Islet precursor cell (in vitro differentiated cells): Measurements from ENCODE around the gene MPRIP.
"Not testable (repeated sequence)": the region's sequence is repeated elsewhere in the genome, so short reads cannot be mapped to it uniquely, and the experiment has no call there.

Experiments used
- DNase-seq: peaks from one replicate; pipeline ENCODE4 v3.0.0-alpha.2; 2018

MPRIP gene

GRCh38 chr17:17191961-17192381 lies 149.7 kb downstream of the MPRIP start:
- DNase-seq, result no peak

DNA sequence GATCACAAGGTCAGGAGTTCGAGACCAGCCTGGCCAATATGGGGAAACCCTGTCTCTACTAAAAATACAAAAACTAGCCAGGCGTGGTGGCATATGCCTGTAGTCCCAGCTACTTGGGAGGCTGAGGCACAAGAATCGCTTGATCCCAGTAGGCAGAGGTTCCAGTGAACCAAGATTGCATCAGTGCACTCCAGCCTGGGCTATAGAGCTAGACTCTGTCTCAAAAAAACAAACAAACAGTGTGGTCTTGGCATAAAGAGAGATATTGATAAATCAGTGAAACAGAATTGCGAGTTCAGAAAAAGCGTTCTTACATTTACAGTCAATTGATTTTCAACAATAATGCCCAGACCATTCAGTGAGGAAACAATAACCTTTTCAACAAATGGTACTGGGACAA lies 153.2 kb downstream of the MPRIP start:
- not testable (repeated sequence) for DNase-seq

DNA sequence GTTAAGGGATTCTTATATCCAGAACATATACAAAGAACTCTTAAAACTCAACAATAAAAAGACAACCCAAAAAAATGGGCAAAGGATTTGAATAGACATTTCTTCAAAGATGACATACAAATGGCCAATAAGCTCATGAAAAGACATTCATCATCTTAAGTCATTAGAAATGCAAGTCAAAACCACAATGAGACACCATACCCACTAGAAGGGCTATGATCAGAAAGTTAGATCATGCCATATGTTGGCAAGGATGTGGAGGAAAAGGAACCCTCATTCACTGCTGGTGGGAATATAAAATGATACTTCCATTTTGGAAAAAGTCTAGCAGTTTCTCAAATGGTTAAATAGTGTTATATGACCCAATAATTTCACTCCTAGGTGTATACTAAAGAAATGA lies 154.5 kb downstream of the MPRIP start:
- DNase-seq, result no peak

DNA sequence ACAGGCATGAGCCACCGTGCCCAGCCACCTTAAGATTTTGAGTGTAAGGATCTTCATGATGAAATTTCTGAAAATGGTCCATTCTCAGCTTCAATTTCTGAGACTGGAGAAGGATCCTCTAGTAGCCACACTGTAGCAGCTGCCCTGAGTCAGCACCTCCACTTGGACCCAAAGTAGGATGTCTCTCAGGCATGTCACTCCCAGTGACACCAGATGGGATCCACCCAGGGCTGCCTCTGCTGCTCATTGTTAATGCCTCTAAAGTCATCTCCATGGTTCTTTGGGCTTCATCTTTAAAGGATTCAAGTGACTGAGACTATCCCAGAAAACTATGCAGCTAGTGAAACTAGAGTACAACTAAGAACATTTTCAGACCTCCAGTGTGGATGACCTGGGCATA lies 156.0 kb downstream of the MPRIP start:
- no peak for DNase-seq

DNA sequence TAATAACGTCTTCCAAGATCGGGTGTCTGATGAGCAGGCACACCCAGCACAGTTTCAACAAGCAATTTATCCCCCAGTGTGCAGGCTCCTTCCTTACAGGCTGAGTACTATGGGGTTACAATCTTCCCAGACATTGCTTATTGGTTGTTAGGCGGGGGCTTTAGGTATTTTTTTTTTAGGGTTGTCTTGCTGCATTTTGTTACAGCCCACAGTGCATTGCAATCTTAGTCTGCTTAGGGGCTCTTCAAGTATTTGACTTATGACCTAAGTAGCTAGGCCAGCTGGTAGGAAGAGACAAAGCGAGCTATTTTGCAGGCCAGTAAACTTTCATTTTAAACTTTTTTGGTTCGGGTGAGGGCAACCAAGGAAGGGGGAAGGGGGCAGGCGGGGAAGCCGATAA lies 158.1 kb downstream of the MPRIP start:
- peak; percentile 45 for DNase-seq

DNA sequence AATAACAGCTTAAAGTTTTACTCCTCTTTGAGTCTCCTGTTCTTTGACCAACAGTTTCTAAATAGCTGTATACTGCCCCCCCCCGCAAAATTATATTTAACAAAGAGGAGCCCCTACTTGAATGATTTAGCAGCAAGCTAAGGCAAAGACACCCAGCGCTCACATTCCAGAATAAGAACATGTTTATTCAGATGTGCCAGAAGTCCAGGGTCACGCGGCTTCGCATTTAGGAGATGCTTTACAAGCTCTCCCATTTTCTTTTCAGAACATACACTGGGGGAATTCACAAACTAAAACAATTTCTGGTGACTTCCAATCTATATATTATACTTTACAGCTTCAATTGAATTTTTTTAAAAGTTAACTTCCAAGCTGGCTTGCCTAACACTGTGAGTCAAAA lies 158.6 kb downstream of the MPRIP start:
- no peak for DNase-seq

GRCh38 chr17:17201271-17201670 lies 159.0 kb downstream of the MPRIP start:
- DNase-seq, result no peak

DNA sequence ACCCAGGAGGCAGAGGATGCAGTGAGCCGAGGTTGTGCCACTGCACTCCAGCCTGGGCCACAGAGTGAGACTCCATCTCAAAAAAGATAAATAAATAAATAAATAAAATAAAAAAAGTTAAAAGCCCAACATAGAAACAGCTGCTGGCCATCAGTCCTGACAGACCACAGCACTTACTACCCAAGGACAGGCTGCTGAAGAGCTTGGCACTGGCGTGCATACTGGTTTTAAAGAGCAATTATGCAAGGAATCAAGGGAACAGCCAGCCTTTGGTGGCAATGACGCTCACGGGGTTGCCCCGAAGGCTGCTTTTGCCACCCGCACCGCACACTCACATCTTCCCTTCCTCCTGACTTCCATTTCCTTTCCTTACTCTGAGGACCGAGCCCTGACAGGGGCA lies 159.7 kb downstream of the MPRIP start:
- no peak for DNase-seq

GRCh38 chr17:17203173-17203730 lies 161.0 kb downstream of the MPRIP start:
- no peak for DNase-seq

DNA sequence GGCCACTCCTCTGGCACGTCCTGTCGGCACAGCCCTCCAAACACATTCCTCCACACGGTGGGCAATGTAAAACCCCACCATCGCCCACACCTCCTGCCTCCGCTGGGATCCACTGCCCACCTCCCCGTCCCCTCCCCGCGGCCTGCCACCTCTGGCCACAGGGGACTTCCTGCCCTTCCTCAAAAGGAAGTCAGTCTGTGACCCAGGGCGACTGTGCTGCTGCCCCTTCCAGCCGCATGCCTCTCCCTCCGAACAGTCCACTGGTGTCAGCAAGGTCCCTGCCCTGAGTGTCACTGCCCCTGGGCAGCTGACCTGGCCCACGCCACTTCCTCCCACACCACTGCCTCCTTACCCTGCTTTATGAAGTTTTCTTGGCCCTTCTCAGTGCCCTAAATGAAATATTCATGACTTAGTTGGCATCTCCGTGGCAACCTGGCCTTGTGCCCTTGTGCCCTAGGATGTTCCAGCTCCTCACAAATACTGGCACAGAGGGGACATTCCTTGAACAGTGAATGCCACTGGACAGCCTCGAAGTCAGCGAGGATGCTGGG lies 161.9 kb downstream of the MPRIP start:
- no peak for DNase-seq

DNA sequence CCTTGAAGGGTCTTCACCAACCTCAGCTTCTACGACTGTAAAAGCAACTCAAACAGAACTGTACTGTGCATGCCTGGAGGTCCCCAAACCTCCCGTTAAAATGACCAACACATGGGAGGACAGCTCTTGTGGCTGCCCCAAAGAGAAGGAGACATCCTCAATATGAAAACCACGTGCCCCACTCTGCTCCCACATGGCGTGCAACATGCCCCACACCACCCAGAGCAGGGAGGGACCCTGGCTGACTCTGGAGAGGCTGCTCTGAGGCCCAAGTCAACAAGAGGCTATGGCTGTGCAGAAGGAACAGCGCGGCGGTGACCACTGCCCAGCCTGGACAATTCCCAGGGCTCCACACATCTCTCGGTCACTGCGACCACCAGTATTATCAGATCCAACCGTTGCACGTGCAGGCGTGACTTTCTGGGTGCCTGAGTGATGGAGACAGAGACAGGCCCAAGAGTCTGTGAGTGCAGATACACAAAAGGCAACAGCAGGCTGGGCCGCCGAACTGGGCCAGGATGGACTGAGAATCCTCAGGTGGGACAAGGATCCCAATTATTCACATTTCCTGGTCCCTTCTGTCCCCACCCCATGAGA lies 162.5 kb downstream of the MPRIP start:
- DNase-seq, result no peak

GRCh38 chr17:17205368-17206123 lies 163.3 kb downstream of the MPRIP start:
- no peak for DNase-seq

- no peak for DNase-seq
Observed at GRCh38 chr17:17206124-17206912, 164.1 kb downstream of the MPRIP start, which contains the start of gene PLD6. PLD6 (minus strand) TSS chr17:17206333; CDS start chr17:17206286, 47 bp downstream.

DNA sequence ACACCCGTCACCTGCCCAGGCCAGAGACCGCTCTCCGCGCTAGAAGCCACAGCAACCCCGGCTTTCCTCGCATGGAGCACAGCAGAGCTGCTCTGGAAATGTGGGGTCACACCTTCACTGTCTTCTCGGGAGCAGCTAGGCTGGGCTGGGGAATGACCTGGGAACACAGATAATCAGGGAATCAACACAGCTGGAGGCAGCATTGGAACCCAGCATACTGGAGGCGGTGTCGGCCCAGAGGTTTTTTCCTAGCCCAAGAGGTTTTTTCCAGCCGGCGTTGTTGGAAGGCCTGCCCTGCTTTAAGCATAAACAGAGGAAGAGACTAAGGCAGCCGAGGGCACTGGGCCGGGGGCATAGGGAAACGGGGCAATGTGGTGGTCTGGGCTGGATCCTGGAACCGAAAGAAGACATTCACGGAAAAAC lies 164.7 kb downstream of the MPRIP start:
- DNase-seq, result no peak

DNA sequence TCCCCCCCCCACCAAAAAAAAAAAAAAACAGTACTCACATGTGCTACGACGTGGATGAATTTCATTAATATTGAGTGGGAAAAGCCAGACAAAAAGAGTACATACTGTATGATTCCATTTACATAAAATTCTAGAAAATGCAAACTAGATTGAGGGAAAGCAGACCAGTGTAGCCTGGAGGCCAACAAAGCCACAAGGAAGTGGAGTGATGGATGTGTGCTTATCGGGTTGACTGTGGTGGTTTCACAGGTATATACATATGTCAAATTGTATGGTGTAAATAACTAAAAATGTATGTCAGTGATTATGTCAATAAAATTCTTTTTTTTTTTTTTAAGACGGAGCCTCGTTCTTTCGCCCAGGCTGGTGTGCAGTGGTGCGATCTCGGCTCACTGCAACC lies 165.7 kb downstream of the MPRIP start:
- DNase-seq, result no peak

- peak; percentile 53 for DNase-seq
Observed at GRCh38 chr17:17213775-17214174, 171.5 kb downstream of the MPRIP start.

DNA sequence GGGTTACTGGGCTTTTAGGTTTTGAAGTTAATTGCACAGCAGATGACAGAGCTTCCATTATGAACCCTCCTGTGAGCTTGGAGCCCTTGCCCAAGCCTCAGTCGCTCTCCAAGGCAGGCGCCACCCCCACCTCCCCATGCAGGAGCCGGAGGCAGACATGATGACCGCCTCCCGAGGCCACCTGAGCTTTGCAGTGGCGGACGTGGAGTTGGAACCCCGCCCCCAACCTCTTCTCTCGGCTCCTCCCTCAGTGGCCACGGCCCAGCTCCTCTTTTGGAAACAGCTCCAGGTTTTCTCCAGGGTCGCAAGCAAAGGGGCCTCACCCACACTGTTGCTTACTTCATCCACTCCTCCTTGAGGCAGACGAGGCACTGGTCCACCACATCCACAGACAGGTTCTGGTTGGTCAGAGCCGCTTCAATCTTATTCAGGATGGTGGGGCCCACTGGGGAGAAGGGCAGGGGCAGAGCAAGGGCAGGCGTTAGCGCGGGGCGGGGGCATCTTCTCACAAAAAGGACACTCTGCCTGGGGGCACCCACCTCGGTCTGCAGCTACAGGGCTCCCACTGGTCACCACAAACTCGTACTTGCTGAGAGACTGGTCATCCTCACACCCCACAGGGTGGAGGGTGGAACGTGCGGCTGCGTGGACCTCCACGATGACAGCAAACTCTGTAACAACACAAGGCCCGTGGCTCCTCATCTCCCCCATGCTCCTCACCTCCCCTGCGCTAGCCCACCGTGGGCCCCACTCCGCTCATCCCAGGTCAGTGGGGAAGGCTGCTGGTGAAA lies 172.6 kb downstream of the MPRIP start:
- DNase-seq, result no peak

DNA sequence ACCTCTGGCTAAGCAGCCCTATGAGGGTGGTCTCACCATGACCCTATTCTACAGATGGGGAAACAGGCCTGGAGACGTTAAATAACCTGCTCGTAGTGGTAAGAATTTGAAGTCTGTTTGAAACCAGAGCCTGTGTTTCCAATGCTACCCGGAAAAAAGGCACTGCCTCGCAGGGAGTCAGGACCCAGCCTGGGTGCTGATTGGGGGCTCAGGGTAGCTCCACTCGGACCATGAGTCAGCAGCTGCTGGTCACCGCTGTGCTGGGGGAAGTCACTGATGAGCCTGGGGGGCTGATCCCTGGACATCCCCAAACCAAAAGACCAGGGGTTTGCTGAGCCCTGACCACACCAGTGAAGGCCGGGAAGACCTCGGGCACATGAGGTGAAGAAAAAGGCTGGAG lies 173.3 kb downstream of the MPRIP start:
- DNase-seq, result no peak

- no peak for DNase-seq
Observed at GRCh38 chr17:17216236-17216635, 174.0 kb downstream of the MPRIP start.

- no peak for DNase-seq
Observed at GRCh38 chr17:17216776-17217175, 174.5 kb downstream of the MPRIP start.

- DNase-seq, result no peak
Observed at GRCh38 chr17:17217995-17218394, 175.7 kb downstream of the MPRIP start.

- DNase-seq, result no peak
Observed at GRCh38 chr17:17220529-17220928, 178.3 kb downstream of the MPRIP start.
